OCI-LY3 (cell line): ENCODE data around the gene ZFPL1.

ENCODE experiments used
- EZH2phosphoT487 ChIP-seq: fragments of 200-600 bp; shearing (Covaris generic); IDR thresholded peaks from 2 replicates; pipeline ENCODE4 v1.6.1; 2018; ENCODE audit warnings: antibody characterized with exemption, mixed run types, low read depth
- TF ChIP-seq, protein P1 (sequence below): fragments of 200-600, 300-600 bp; sonication (generic); IDR thresholded peaks from 2 replicates; pipeline ENCODE4 v1.5.1; 2014; ENCODE audit warnings: antibody characterized with exemption, low read length, low read depth

DNA sequence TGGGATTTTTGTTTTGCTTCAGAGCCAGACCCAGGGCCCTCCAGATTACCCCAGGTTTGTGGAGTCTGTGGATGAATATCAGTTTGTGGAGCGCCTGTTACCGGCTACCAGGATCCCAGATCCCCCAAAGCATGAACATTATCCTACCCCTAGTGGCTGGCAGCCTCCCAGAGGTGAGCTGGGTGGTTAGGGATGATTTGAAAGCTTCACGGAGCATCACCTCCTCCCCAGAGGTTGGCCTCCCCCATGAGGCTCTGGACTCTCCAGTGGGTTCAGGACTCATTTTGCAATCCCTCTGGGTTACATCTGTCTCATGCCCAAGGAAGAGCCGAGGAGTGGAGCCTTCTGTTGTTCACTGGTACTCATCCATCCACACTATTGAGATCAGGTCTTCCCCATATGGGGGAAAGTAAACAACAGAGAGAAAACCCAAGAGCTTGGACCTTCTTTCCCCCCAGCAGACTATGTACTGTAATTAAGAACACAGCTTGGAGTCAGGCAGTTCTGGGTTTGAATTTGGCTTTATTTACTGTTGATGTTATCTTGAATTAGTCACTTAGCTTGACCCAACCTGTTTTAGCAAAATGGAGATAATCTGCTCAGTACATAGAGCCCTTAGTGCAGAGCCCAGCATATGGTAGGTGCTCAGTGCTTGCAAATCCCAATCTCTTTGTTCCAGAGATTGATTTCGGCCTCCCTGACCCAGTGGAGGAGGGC, 40.6 kb downstream of the ZFPL1 start:
- TF ChIP-seq, protein P1, sequence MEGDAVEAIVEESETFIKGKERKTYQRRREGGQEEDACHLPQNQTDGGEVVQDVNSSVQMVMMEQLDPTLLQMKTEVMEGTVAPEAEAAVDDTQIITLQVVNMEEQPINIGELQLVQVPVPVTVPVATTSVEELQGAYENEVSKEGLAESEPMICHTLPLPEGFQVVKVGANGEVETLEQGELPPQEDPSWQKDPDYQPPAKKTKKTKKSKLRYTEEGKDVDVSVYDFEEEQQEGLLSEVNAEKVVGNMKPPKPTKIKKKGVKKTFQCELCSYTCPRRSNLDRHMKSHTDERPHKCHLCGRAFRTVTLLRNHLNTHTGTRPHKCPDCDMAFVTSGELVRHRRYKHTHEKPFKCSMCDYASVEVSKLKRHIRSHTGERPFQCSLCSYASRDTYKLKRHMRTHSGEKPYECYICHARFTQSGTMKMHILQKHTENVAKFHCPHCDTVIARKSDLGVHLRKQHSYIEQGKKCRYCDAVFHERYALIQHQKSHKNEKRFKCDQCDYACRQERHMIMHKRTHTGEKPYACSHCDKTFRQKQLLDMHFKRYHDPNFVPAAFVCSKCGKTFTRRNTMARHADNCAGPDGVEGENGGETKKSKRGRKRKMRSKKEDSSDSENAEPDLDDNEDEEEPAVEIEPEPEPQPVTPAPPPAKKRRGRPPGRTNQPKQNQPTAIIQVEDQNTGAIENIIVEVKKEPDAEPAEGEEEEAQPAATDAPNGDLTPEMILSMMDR = no peak
- TF ChIP-seq EZH2phosphoT487 = no peak
